Osteocyte (in vitro differentiated cells): ENCODE results near the gene ATXN3. TPM values are rescaled to one million over a fixed set of nuclear protein-coding genes. Genes with fewer than 3 reads are reported as not detected.
A peak's percentile ranks its signal among the peaks of the same experiment; 100 is the strongest.

Experiments used
- DNase-seq: peaks from one replicate; pipeline ENCODE4 v3.0.0; 2021; ENCODE audit warnings: mixed read lengths; ENCODE audit not compliant: unreplicated experiment; ENCODE audit errors: extremely low spot score
- H3K27ac Mint-ChIP-seq: one replicate; pipeline ENCODE4 v1.8.0; 2021; ENCODE audit warnings: mild to moderate bottlenecking, mixed read lengths; ENCODE audit not compliant: unreplicated experiment
- H3K27me3 Mint-ChIP-seq: one replicate; pipeline ENCODE4 v1.8.0; 2021; ENCODE audit warnings: mixed read lengths; ENCODE audit not compliant: unreplicated experiment
- H3K36me3 Mint-ChIP-seq: one replicate; pipeline ENCODE4 v1.8.0; 2021; ENCODE audit warnings: mixed read lengths; ENCODE audit not compliant: unreplicated experiment
- H3K4me1 Mint-ChIP-seq: one replicate; pipeline ENCODE4 v1.8.0; 2021; ENCODE audit warnings: mixed read lengths; ENCODE audit not compliant: unreplicated experiment
- H3K4me3 Mint-ChIP-seq: one replicate; pipeline ENCODE4 v1.8.0; 2021; ENCODE audit warnings: mild to moderate bottlenecking, moderate library complexity, mixed read lengths; ENCODE audit not compliant: unreplicated experiment
- H3K9me3 Mint-ChIP-seq: one replicate; pipeline ENCODE4 v1.8.0; 2021; ENCODE audit warnings: mixed read lengths; ENCODE audit not compliant: unreplicated experiment
- CTCF ChIP-seq: fragments of 200-600 bp; sonication (generic); IDR thresholded peaks from 2 replicates; pipeline ENCODE4 v1.5.0; 2021; ENCODE audit warnings: antibody characterized with exemption, mild to moderate bottlenecking, moderate library complexity
- total RNA-seq: library from RNA; stranded (reverse); gene quantifications from 2 replicates; pipeline ENCODE4 v1.2.1, GENCODE V29; 2021

ATXN3 gene
- total RNA-seq, 1 donor from 2014 or later, result 35.7 TPM

- H3K4me1 Mint-ChIP-seq, result peaks cover 27% of the 10 kb centered on the region
- DNase-seq, result peak; percentile 93
- peak within 1 kb of the TSS; percentile 99 for H3K27ac Mint-ChIP-seq
- no peaks in the 10 kb centered on the region for H3K27me3 Mint-ChIP-seq
- TF ChIP-seq CTCF, result no peak
- H3K36me3 Mint-ChIP-seq, result peaks cover 11% of the 10 kb centered on the region
- H3K4me3 Mint-ChIP-seq, result peak within 1 kb of the TSS; percentile 97
- H3K9me3 Mint-ChIP-seq, result no peaks in the 10 kb centered on the region
Measured at GRCh38 chr14:92121670-92122350, 15.4 kb upstream of the ATXN3 start, which contains the start of the genes CPSF2 and NDUFB1. TSS of gene CPSF2 (plus strand) at chr14:92121969. CDS start at chr14:92130985, 9,016 bp downstream. TSS of gene NDUFB1 (minus strand) at chr14:92121706. CDS start at chr14:92117637, 4,069 bp downstream.

GRCh38 chr14:92121207-92121669 lies 14.9 kb upstream of the ATXN3 start:
- no peak for DNase-seq
- peaks cover 12% of the 10 kb centered on the region for H3K36me3 Mint-ChIP-seq
- TF ChIP-seq CTCF, result no peak
- no peaks in the 10 kb centered on the region for H3K27me3 Mint-ChIP-seq
- peak overlapping the region; percentile 99 for H3K27ac Mint-ChIP-seq
- H3K4me1 Mint-ChIP-seq, result peaks cover 27% of the 10 kb centered on the region
- H3K4me3 Mint-ChIP-seq, result peak overlapping the region; percentile 97
- H3K9me3 Mint-ChIP-seq, result no peaks in the 10 kb centered on the region

GRCh38 chr14:92109490-92109889 lies 3.1 kb upstream of the ATXN3 start:
- H3K4me1 Mint-ChIP-seq, result peaks cover 11% of the 10 kb centered on the region
- DNase-seq, result no peak
- H3K27me3 Mint-ChIP-seq, result peaks cover 7% of the 10 kb centered on the region
- TF ChIP-seq CTCF, result no peak
- H3K9me3 Mint-ChIP-seq, result no peaks in the 10 kb centered on the region
- no peak overlapping the region for H3K4me3 Mint-ChIP-seq
- no peaks in the 10 kb centered on the region for H3K36me3 Mint-ChIP-seq
- H3K27ac Mint-ChIP-seq, result no peak overlapping the region

GRCh38 chr14:92108345-92109254 lies 2.2 kb upstream of the ATXN3 start:
- DNase-seq, result no peak
- Mint-ChIP-seq H3K9me3 (no peaks in the 10 kb centered on the region), H3K4me3 (no peak overlapping the region), H3K4me1 (peaks cover 11% of the 10 kb centered on the region), H3K36me3 (no peaks in the 10 kb centered on the region), H3K27me3 (peaks cover 7% of the 10 kb centered on the region), H3K27ac (no peak overlapping the region)
- no peak for TF ChIP-seq CTCF

GRCh38 chr14:92105893-92106142 lies 564 bp downstream of the ATXN3 start:
- Mint-ChIP-seq H3K4me3 (peak overlapping the region; percentile 99), H3K9me3 (no peaks in the 10 kb centered on the region), H3K27ac (peak overlapping the region; percentile 97), H3K4me1 (peaks cover 19% of the 10 kb centered on the region), H3K27me3 (peaks cover 7% of the 10 kb centered on the region), H3K36me3 (no peaks in the 10 kb centered on the region)
- no peak for TF ChIP-seq CTCF
- DNase-seq, result no peak
